ENCODE results near the gene LRPAP1.

Gene LRPAP1

GRCh38 chr4:3473996-3474765, 58.0 kb downstream of the LRPAP1 start:
- no peak for DNase-seq (ENCODE audit: low read depth, low spot score)

DNA sequence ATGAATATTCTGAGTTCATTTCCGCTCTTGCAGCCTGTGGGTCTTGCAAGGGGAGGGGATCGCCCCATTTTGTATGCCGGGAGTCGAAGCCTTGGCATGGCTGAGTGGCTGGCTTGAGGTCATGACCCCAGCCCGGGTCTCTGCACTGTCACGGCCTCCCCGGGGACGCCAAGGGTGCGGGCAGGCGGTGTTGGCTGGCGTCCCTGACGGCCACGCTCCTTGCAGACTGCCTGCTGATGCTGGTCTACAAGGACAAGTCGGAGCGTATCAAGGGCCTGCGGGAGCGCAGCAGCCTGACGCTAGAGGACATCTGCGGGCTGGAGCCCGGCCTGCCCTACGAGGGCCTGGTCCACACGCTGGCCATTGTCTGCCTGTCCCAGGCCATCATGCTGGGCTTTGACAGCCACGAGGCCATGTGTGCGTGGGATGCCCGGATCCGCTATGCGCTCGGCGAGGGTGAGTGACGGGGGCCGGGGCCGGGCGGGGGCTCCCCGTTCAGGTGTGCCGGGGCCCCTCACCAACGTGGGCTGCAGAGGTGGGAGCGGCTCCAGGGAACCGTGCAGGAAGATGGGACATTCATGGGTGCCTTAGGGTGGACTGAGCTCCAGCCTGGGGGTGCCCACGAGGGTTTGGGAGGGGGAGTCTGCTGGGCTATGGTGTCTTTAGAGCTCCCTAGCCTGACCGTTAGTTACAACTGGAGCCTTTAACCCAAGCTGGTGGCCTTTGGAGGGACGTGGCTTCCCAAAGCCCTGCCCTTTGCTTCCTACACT, 58.9 kb downstream of the LRPAP1 start:
- DNase-seq (ENCODE audit: low read depth, low spot score): no peak

- no peak for DNase-seq (ENCODE audit: low read depth, low spot score)
Measured at GRCh38 chr4:3472411-3473141, 59.6 kb downstream of the LRPAP1 start.

DNA sequence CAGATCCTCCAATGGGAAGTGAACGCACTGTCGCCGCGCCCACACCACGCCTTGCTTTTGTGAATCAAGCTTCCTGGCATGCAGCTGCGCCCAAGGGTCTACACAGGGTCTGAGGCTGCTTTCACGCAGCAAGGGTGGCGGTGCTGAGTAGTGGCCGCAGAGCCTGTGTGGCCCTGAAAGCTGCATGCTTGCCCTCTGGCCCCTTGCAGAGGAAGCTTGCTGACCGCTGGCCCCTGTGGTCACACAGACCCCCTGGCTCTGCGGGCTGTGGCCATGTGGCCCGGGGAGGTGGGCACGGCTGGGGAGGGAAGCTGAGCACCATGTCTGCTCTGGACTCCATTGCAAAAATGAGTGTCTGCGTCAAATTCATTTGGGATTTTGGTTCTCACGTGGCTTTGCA, 60.3 kb downstream of the LRPAP1 start:
- DNase-seq (ENCODE audit: low read depth, low spot score): no peak

GRCh38 chr4:3471098-3471760, 61.0 kb downstream of the LRPAP1 start:
- no peak for DNase-seq (ENCODE audit: low read depth, low spot score)

GRCh38 chr4:3470244-3471097, 61.8 kb downstream of the LRPAP1 start:
- no peak for DNase-seq (ENCODE audit: low read depth, low spot score)

DNA sequence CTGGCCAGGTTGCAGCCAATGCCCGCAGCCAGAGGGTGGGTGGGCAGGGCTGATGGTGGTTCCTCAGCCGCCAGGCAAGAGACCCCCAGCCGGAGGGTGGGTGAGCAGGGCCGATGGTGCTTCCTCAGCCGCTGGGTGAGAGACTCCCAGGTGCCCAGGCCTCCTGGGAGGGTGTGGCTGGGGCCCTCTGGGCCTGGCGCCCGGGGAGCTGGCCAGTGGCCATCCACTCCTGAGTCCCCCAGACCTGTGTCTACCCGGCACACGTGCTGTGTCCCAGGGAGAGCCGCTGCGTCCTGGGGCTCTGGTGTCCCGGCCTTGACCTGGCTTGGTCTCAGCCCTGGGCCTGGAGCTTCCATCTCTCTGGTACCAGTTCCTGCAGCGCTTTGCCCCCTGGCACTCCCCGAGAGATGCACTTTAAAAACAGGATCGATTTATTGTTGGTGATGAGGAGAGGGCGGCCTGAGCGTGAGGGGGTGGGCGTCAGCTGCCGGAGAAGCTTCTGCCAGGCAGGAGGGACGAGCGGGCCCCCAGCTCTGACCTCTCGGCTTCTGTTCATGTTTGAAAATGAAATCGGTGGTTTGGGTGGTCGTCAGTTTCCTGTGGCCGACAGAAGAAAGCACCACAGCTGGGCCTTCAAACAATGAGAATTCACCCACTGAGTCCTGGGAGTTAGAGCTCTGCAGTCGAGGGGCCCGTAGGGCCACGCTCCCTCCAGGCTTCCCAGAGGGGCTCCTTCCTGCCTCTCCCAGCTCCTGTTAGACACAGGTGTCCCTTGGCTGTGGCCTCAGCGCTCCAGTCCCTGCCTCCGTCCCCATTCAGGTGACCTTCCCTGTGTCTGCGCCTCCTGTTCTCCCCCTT, 62.6 kb downstream of the LRPAP1 start:
- DNase-seq (ENCODE audit: low read depth, low spot score): no peak

GRCh38 chr4:3468804-3469203, 63.4 kb downstream of the LRPAP1 start:
- DNase-seq (ENCODE audit: low read depth, low spot score): no peak

GRCh38 chr4:3468154-3468553, 64.1 kb downstream of the LRPAP1 start:
- DNase-seq (ENCODE audit: low read depth, low spot score): no peak

DNA sequence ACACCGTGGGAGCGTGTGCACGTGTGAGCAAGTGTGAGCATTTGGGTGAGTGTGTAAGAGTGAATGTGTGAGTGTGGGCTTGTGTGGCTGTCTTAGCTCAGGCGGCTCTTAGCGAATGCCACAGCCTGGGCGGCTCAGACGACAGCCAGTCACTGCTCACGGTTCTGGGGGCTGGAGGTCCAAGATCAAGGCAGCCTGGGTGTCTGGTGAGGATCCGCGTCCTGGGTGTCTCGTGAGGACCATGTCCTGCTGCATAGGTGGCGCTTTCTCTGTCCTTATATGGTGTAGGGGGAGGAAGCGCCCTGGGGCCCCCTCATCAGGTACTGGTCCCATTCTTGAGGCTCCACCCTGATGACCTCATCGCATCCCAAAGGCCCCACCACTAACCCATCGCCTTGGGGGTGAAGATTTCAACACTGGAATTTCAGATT, 64.6 kb downstream of the LRPAP1 start:
- DNase-seq (ENCODE audit: low read depth, low spot score): no peak

DNA sequence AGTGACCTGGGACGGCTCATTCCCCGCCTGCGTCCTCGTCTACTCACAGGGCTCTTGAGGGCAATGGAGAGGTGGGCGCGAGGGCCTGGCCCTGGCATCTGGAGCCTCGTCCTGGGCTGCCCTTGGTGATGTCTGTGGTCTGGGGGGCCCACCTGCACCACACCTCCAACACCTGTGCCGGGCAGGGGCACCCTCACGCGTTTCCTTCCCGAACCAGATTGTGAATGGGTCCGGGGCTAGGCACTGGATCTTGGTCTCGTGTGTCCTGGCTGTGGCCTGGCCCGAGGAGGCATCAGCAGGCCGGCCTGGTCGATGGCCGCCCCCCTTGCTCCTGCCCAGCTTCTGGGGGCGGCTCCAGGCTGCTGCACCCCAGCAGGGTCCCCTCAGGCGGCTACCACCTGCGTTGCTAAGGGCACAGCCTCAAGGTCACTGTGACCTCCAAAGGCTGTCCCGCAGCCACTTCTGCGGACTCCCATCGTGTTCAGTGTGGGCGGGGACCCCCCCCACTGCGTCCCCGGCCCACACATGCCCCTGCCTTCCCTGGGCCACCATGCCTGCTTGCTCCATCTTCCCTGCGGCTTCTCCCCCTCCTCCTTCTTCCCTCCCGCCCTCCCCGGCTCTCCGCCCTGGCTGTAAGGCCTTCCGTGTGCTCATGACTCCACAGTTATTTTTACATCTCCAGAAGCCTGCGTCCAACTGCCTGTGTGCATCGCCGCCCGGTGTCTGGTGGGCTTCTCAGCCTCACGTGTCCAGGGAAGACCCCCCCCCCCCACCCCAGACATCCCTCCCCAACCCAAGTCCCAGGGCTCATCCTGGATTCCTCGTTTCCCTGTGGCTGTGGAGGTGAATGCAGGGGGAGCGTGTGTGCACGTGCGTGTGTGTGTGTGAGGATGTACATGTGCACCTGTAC, 65.3 kb downstream of the LRPAP1 start:
- DNase-seq (ENCODE audit: low read depth, low spot score): no peak

DNA sequence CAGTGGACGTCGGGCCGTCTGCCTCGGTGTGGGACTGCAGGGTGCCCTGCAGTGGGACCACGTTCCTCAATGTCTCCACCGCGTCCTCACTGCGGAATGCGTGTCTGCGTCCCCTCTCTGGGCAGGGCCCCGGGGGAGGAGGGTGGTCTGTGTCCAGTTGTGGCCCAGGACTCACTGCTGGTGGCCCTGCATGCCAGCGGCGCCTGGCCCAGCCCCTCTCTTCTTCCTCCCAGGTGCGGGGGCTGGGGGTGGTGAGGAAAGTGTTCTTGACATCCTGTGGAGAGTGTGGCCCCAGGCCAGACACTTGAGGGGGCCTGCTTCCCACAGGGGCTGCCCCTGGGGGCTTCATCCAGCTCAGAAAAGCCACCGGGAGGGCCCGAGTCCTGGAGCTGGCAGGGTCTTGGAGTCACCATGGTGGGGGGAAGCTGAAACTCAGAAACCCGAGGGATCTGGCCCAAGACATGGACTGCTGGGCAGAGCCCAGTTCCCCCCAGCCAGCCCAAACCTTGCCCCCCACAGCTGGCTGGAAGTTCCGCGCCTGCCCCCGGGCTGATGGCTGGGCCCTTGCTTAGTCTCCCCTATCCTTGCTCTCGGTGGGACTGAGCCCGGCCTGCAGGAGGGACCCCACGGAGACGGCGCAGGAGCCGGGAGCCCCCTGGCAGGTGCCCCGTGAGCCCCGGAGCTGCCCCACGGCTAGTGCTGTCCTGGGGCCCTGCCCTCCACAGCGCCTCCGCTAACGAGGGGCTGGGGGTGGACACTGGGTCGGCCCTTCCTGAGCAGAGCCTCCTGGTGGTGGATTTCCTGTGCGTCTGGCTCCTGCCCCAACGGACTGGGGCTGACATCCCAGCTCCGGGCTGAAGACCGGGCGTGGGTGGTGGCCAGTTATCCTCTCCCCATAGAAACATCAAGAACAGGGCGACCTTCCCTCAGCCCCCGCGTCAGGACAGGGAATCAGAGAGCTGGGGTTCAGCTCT, 66.2 kb downstream of the LRPAP1 start:
- DNase-seq (ENCODE audit: low read depth, low spot score): no peak

DNA sequence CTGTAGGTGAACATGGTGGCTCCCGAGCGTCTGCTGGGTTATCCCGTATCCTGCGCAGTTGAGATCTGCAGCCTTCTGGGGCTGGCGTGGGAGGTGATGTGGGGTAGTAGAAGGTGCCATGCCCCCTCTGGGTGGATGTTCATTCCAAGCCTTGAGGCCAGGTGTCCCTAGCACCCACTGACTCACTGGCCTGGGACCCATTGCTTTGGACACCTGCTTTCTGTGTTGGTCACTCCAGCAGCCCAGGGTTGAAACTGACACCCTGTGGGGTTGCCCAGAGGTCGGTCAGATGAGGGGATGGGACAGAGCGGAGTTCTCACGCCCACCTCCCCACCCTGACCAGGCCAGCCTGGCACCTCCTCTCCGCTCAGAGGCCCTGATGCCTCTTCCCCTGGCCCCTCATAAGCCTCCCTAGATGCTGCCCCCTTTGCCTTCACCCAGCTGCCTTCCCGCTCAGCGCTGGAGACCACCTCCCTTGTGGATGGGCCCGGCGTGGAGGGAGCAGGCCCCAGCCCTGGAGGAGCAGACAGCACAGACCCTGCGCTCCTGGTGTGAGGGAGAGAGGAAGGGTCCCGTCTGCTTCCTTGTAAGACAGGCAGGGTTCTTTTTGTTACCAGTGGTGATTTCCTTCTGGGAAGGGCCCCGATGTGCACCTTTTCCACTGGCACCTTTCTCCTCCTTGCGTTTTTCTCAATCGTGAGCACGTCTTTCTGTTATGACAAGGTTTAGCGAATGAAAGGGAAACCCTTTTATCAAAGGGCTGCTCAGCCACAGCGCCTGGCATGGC, 67.1 kb downstream of the LRPAP1 start:
- DNase-seq (ENCODE audit: low read depth, low spot score): no peak

DNA sequence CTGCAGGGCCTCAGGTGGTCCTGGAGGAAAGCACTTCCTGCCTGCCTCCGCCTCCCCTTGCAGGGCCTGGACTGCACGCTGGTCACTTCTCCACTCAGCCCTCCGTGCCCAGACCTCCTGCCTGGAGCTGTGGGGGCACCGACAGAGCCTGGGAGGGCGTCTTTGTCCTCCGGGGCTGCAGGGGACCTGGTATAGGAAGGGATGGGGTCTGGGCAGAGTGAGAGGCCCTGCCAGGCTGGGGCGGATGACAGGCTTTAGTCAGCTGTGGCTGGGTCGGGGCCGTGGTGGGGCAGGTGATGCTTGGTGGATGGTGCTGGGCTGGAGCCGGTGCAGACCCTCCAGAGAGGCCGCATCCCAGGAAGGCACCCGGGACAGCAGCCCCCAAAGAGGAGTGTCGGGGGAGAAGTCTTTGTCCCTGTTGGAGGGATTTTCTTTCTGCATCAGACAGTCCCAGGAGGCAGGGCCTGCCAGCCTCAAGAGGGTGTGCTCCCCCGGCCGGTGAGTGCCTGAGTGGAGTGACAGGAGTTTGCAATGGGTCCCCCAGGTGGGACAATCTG, 67.8 kb downstream of the LRPAP1 start:
- DNase-seq (ENCODE audit: low read depth, low spot score): no peak

DNA sequence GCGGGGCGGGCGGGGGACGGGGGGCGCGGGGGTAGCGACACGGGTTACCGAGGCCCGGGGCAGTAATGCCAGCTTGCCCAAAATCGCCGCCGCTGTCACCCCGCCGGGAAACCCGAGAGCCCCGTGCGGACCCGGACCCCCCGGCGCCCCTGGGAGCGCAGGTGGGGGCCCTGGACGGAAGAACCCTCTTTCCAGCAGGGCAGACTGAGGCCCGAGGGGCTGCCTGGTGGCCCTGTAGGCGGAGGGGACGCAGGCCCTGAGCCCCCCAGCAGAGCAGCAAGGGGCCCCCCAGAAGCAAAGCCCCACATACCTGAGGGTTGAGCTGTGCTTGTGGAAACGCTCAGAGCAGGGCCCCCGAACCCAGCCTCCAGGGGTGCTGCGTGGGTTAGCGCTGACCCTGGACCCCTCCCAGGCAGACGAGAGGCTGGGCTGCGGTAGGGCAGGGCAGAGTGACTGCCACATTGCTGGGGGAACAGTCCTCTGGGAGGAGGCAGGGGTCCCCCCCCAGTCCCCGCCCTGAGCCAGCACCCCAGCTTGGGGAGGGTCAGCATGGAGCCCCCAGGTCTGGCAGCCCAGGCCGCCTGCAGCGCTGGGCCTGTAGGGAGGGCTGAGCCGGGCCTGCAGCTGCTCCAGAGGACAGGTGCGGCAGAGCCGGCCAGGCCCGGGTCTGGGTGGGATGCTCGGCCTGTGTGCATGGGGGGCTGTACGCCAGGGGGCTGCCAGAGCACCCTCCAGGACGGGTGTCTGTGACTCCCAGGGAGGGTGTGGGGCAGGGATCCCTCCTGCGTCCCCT, 68.5 kb downstream of the LRPAP1 start:
- no peak for DNase-seq (ENCODE audit: low read depth, low spot score)

Data from brain pericyte (primary cell).